PC-3 (cell line): ENCODE data around the gene OCA2. TPM values are rescaled to one million over a fixed set of nuclear protein-coding genes. Genes with fewer than 3 reads are reported as not detected.

Experiments used
- ATAC-seq: fragments of 200-7000 bp; cut with Tn5 transposase; 2 replicates; pipeline ENCODE4 v1.9.1; 2020; ENCODE audit warnings: mild to moderate bottlenecking, moderate library complexity
- BruUV-seq: library from RNA; stranded (reverse); fragments of 400-500 nt; replicated peaks from 2 replicates; lab custom pipeline; 2021; lab: Mats Ljungman, UMichigan
- CTCF ChIA-PET: fragments of 300-600 bp; sonication (Branson Sonifier 250); formaldehyde crosslinking; loops from one replicate; lab custom pipeline; 2022; ENCODE audit warnings: antibody characterized with exemption; lab: Charles Lee
- POLR2A ChIA-PET: fragments of 300-600 bp; sonication (Branson Sonifier 250); formaldehyde crosslinking; loops from one replicate; lab custom pipeline; 2022; ENCODE audit warnings: antibody characterized with exemption; ENCODE audit not compliant: unreplicated experiment; lab: Charles Lee
- DNase-seq: peaks from one replicate; pipeline ENCODE4 v3.0.0-alpha.2; 2015
- H2AFZ ChIP-seq: fragments of 300-600 bp; sonication (generic); 2 replicates; pipeline ENCODE4 v1.6.0; 2016; ENCODE audit warnings: antibody characterized with exemption, low read length
- H3F3A ChIP-seq: fragments of 300-600 bp; sonication (generic); one replicate; pipeline ENCODE4 v1.6.0; 2017; ENCODE audit warnings: antibody characterized with exemption, low read length, control low read depth, mild to moderate bottlenecking; ENCODE audit not compliant: unreplicated experiment
- H3K27ac ChIP-seq: fragments of 300-600 bp; sonication (generic); 2 replicates; pipeline ENCODE4 v1.5.1; 2016; ENCODE audit warnings: mild to moderate bottlenecking, low read length
- H3K27me3 ChIP-seq: fragments of 300-600 bp; sonication (generic); 2 replicates; pipeline ENCODE4 v1.6.1; 2016; ENCODE audit warnings: low read length, mixed read lengths
- H3K36me3 ChIP-seq: fragments of 300-600 bp; sonication (generic); 2 replicates; pipeline ENCODE4 v1.6.1; 2016; ENCODE audit warnings: low read depth, mixed run types, low read length, mixed read lengths
- H3K4me1 ChIP-seq: fragments of 300-600 bp; sonication (generic); 2 replicates; pipeline ENCODE4 v1.5.1; 2016; ENCODE audit warnings: low read length; ENCODE audit not compliant: insufficient read depth
- H3K4me2 ChIP-seq: fragments of 300-600 bp; sonication (generic); 2 replicates; pipeline ENCODE4 v1.6.0; 2016; ENCODE audit warnings: low read length
- H3K4me3 ChIP-seq: fragments of 300-600 bp; sonication (generic); 2 replicates; pipeline ENCODE4 v1.5.1; 2016; ENCODE audit warnings: mild to moderate bottlenecking, low read length, mixed read lengths
- H3K79me2 ChIP-seq: fragments of 300-600 bp; sonication (generic); 2 replicates; pipeline ENCODE4 v1.6.1; 2017; ENCODE audit warnings: low read length, mixed read lengths
- H3K9ac ChIP-seq: fragments of 300-600 bp; sonication (generic); 2 replicates; pipeline ENCODE4 v1.6.0; 2016; ENCODE audit warnings: mild to moderate bottlenecking, low read length
- H3K9me2 ChIP-seq: fragments of 300-600 bp; sonication (generic); replicated peaks from 2 replicates; pipeline ENCODE4 v1.6.1; 2016; ENCODE audit warnings: mixed run types, low read length, mixed read lengths
- H3K9me3 ChIP-seq: fragments of 300-600 bp; sonication (generic); 2 replicates; pipeline ENCODE4 v1.6.1; 2016; ENCODE audit warnings: low read length, mixed read lengths
- H4K20me1 ChIP-seq: fragments of 300-600 bp; sonication (generic); 2 replicates; pipeline ENCODE4 v1.6.1; 2016; ENCODE audit warnings: low read length, mixed read lengths
- CTCF ChIP-seq: fragments of 300-600 bp; sonication (generic); conservative IDR thresholded peaks from 2 replicates; pipeline ENCODE4 v1.5.1; 2017; ENCODE audit warnings: antibody characterized with exemption, low read depth, mild to moderate bottlenecking, low read length
- EZH2 ChIP-seq: fragments of 300-600 bp; sonication (generic); IDR thresholded peaks from one replicate; pipeline ENCODE4 v1.6.1; 2017; ENCODE audit warnings: antibody characterized with exemption, mild to moderate bottlenecking, low read length; ENCODE audit not compliant: unreplicated experiment
- EZH2phosphoT487 ChIP-seq: fragments of 300-600 bp; sonication (generic); IDR thresholded peaks from 2 replicates; pipeline ENCODE4 v1.6.1; 2018; ENCODE audit warnings: mild to moderate bottlenecking, antibody characterized with exemption, low read length, borderline replicate concordance
- intact Hi-C: fragments of 100-400 bp; cut with micrococcal nuclease; formaldehyde crosslinking; loops from 2 replicates; pipeline ENCODE4 v1.9.0; 2023
- total RNA-seq: library from RNA; depleted of rRNA; stranded (reverse); fragments of >200 nt; gene quantifications from 2 replicates; pipeline ENCODE4 v1.2.3, GENCODE V29; 2014

The OCA2 gene
- total RNA-seq, 1 experiment from 2014 or later: not detected

- Histone ChIP-seq H3K9ac (no peak overlapping the region), H3F3A (no peaks in the 10 kb centered on the region), H3K9me3 (peaks cover 11% of the 10 kb centered on the region; the same call in 1 of the 2 replicates), H3K4me2 (no peak overlapping the region), H4K20me1 (no peaks in the 10 kb centered on the region), H3K36me3 (no peaks in the 10 kb centered on the region), H3K4me3 (no peak overlapping the region), H3K4me1 (no peaks in the 10 kb centered on the region), H3K9me2 (no peaks in the 10 kb centered on the region), H3K27ac (no peak overlapping the region), H3K27me3 (no peaks in the 10 kb centered on the region), H3K79me2 (no peaks in the 10 kb centered on the region), H2AFZ (no peak overlapping the region)
- no TSS peak for BruUV-seq
- intact Hi-C loops: no loop called here
- no peak for ATAC-seq
- ChIA-PET POLR2A (no interaction called here), CTCF (no interaction called here)
- TF ChIP-seq EZH2: no peak
- TF ChIP-seq EZH2phosphoT487: no peak
- no peak for TF ChIP-seq CTCF
- no peak for DNase-seq
These were observed 170.7 kb downstream of the OCA2 start for GRCh38 chr15:27928386-27928785.

- Histone ChIP-seq H4K20me1 (no peaks in the 10 kb centered on the region), H2AFZ (no peak overlapping the region), H3K27me3 (no peaks in the 10 kb centered on the region), H3K9me2 (no peaks in the 10 kb centered on the region), H3K36me3 (no peaks in the 10 kb centered on the region), H3K4me2 (no peak overlapping the region), H3K9ac (no peak overlapping the region), H3K4me1 (no peaks in the 10 kb centered on the region), H3K27ac (no peak overlapping the region), H3K79me2 (no peaks in the 10 kb centered on the region), H3K9me3 (peaks cover 35% of the 10 kb centered on the region; the same call in 1 of the 2 replicates), H3K4me3 (no peak overlapping the region), H3F3A (no peaks in the 10 kb centered on the region)
- no TSS peak for BruUV-seq
- no peak for ATAC-seq
- no peak; the same call in 1 of the 2 replicates for TF ChIP-seq CTCF
- no peak for TF ChIP-seq EZH2
- TF ChIP-seq EZH2phosphoT487: no peak
- intact Hi-C loops: no loop called here
- no peak for DNase-seq
- POLR2A ChIA-PET: no interaction called here
- CTCF ChIA-PET: no interaction called here
These were observed 186.8 kb downstream of the OCA2 start for GRCh38 chr15:27912283-27912682.

DNA sequence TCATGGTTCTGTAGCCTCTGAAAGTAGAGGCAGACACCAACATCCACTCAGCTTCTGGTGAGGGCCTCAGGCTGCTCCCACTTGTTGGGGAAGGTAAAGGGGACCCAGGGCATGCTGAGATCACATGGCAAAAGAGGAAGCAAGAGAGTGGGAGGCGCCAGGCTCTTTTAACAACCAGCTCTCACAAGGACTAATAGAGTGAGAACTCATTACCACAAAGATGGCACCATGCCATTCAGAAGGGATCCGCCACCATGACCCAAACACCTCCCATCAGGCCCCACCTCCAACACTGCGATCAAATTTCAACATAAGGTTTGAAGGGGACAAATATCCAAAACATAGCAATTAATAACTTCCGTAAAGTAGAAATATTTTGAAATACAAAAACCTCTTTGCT is 192.3 kb downstream of the OCA2 start:
- no peaks in the 10 kb centered on the region for H3K27me3 ChIP-seq
- POLR2A ChIA-PET: no interaction called here
- H3K4me3 ChIP-seq: no peak overlapping the region
- no TSS peak for BruUV-seq
- DNase-seq (no peak), ATAC-seq (no peak)
- H3K9ac ChIP-seq: no peak overlapping the region
- no peaks in the 10 kb centered on the region for H4K20me1 ChIP-seq
- H3K9me3 ChIP-seq: peaks cover 23% of the 10 kb centered on the region; the same call in 1 of the 2 replicates
- intact Hi-C loops: no loop called here
- H3F3A ChIP-seq: no peaks in the 10 kb centered on the region
- H3K27ac ChIP-seq: no peak overlapping the region
- TF ChIP-seq EZH2phosphoT487: no peak
- TF ChIP-seq CTCF: no peak
- no peak for TF ChIP-seq EZH2
- CTCF ChIA-PET: no interaction called here
- no peaks in the 10 kb centered on the region for H3K79me2 ChIP-seq
- H3K9me2 ChIP-seq: no peaks in the 10 kb centered on the region
- no peaks in the 10 kb centered on the region for H3K36me3 ChIP-seq
- H3K4me2 ChIP-seq: no peak overlapping the region
- H3K4me1 ChIP-seq: no peaks in the 10 kb centered on the region
- no peak overlapping the region for H2AFZ ChIP-seq
